IPS-NIHi7 (cell line): Measurements from ENCODE around the gene DAO.

Experiments
- DNase-seq: peaks from one replicate; pipeline ENCODE4 v3.0.0; 2012; ENCODE audit warnings: mixed read lengths; ENCODE audit errors: extremely low spot score

The DAO gene

DNA sequence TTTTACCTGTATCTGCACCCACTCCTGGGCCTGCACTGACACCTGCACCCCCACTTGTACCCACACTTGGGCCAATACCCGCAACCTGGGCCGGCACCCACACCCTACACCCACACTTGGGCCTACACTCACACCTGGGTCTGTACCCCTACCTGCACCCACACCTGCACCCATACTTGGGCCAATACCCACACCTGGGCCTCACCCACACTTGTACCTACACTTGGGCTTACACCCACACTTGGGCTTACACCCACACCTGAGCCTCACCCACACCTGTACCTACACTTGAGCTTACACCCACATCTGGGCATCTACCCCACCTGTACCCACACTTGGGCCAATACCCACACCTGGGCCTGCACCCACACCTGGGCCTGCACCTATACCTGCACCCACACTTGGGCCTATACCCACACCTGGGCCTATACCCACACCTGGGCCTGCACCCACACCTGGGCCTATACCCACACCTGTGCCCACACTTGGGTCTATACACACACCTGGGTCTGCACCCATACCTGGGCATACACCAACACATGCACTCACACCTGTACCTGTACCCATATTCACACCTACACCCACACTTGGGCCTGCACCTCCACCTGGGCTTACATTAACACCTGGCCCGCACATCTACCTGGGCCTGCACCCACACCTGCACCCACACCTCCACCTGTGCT lies 39.2 kb downstream of the DAO start:
- DNase-seq = no peak

DNA sequence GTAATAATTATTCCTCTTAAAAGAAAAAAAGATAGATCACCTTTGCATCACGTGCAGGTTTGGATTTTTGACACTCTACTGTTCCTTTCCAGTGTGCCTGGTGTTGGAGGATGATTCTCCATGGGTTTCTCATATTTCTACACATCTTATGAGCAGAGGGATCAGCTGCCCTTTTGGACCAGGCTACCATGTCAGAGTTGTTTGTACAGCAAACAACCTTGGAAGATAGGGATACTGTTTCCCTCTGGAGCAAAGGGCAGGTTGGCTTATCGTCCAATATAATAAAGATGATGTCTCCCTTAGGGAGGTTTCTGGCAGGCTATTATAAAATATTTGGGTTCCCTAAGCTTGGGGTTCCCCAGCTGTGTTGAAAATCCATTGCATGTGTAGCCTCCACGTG lies 42.1 kb downstream of the DAO start:
- DNase-seq = no peak

DNA sequence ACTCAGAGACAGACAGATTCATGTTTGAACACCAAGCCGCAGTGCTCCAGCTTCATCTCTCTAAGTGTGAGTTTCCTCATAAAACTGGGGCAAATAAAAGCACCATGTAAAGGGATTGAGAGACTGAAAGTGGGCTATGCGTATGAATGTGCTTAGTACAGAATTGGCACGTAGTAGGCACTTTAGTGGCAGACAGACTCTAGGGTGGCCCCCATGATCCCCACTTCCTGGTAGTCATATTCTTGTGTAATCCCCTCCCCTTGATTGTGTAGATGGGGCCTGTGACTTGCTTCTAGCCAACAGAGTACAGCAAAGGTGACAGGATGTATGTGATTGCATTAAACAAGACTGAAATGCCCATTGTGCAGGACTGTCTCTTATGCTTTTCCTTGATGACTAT lies 43.0 kb downstream of the DAO start:
- no peak for DNase-seq

DNA sequence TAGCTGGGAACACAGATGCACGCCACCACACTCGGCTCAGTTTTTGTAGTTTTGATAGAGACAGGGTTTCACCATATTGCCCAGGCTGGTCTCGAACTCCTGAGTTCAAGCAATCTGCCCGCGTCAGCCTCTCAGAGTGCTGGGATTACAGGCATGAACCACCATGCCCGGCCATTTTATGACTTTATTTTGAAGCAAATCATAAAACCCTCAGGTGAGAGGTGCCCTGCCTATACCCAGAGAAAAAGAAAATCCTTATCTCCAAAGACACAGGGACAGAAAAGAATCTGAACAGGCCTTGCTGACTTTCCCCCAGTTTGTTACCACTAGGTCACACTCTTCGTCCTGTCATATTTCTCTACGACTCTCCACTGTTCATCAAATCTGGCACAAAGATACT lies 48.8 kb downstream of the DAO start:
- no peak for DNase-seq

DNA sequence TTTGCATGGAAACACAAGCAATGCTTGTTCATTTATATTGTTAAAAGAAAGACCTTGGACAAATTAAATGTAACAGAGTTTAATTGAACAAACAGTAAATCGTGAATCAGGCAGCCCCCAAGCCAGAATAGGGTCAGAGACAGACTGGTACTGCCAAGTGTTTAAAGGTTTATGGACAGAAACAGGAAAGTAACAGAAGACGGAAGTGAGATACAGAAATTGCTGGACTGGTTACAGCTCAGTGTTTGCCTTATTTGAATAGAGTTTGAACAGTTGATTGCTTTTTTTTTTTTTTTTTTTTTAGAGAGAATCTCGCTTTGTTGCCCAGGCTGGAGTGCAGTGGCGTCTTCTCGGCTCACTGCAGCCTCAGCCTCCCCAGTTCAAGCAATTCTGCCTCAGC lies 50.3 kb downstream of the DAO start:
- DNase-seq = no peak

DNA sequence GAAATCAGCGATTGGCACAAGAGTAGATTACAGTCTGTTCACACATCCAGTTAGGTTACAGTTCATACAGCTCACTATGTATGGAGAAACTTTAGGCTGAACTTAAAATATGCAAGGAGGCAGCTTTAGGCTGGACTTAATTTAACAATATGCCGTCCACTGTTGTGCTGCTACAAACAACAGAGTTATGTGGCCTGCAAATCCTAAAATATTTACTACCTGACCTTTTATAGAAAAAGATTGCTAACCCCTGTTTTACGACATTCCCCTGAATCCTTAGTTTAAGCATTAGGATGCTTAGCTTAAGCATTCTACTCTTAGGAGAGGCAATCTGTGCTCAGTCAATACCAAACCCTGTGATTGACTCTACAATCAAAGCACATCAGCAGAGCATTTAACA lies 50.9 kb downstream of the DAO start:
- DNase-seq = no peak

DNA sequence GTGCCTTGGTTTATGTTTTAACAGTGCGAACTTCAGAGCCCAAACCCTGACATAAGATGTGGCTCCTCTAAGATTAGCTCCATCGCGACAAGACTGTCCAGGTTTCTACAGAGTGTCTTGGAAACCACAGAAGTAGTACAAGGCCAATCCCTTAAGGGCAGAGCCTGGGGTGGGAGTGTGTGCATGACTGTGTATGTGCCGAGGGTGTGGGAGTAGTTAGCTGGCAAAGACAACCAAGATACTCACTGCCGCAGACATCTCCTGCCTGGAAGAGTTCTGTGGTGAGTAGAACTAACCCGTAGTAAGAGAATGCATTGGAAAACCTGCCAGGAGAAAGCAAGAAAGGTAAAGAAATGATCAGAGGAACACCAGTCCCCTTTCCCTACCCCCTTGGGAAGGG lies 54.1 kb downstream of the DAO start:
- DNase-seq = no peak

DNA sequence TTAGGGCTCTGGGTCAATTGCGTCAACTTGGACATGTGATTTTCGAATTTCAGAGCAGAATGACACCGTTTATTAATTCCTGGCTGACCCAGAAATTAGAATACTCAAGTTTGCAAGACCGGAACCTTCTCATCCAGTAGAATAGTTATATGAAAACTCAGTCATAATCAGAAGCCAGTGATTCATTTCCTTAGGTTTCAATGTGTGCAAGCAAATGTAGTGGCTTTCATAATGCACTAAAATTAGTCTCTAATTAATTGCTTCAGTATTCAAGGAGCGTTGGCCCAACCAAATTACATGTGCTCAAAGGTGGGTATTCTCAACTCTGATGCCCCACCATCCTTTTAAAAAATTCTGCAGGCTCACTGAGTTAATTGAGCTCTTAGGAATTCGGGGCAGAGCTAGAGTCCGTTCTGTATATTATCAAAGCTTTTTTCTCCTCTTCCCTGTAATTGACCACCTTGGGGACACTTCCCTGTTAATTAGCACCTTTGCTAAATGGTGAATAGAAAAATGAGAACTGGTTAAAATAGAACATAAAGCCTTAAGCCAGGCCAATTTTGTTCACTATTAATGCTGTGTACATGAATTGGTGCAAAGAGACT lies 55.4 kb downstream of the DAO start:
- no peak for DNase-seq

DNA sequence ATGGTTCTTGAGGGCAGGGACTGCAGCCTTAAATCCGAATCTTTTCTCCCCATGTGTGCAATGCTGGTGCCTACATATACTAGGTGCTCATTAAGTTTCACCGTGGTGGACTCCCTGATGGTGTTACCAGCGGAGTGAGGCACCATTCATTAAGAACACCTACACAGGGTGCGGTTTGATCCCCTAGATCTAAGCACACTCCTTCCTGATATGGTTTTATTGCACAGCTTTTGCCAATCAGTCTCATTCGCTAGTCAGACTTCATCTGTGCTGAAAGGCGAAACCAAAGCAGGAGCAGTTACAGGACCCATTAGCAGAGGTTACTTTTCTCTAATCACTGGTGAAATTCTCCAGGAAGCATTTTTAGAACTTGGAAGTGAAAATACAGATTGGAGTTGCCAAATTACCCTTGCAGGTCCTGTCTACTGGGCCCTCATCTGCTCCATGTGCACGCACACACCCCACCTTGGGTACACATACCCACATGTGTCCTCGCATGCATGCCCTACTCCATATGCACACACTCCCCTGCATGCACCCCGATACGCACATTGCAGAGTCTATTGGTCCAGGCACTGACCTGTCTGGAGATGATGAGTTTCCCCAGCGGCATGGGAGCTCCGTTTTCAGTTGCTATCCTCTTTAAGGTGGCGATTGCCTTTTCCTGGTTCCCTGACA lies 58.5 kb downstream of the DAO start:
- no peak for DNase-seq

DNA sequence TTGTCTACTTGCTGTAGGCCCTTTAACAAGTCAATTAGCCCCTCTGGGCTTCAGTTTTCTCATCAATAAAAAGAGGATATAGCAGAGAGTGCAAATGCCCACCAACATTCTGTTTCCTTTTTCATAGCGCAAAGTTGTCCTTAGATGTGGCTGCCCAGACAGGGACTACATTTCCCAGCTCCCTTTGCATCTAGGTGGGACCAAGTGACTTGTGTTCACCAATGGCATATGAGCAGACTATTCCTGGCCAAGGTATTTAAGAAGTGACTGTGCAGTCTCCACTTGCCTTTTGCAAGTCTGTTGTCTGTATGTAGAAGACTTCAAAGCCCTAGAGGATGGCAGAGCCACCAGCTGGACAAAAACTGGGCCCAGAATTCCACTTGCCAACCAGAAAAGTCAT lies 59.7 kb downstream of the DAO start:
- peak; percentile 57 for DNase-seq

DNA sequence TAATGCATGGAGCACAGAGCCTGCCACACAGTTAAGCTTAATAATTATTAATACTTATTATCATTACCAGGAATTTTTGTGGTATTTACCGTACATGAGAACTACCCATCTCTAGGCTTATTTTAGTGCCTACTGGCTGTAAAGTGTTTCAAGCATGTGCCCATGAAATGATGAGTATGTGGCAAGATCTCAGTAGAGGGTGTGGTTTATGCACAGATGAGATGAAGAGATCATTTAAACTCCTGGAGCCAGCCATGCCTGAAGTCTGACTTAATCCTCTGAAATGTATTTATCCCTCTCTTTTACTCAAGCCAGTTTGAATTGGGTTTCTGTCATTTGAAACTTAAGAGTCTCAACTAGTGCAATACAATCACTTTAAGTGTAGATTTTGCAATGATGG lies 60.2 kb downstream of the DAO start:
- DNase-seq = no peak

DNA sequence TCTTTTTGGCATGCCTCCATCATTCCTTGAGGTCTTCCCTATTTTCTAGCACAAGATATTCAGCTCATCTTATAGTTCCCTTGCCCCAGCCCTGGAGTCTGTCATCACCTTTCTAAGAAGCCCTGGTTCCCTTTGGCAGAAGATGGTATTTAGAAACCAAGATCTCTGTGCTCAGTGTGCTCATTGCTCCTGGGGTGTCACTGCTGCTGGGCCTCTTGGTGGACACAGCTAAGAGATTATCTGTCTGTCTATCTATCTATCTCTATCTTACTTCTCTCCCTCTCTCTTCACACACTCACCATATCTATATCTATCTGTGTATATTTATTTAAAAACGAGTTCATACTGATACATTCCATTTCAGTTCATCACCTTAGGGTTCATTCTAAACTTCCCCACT lies 67.2 kb downstream of the DAO start:
- DNase-seq = no peak

DNA sequence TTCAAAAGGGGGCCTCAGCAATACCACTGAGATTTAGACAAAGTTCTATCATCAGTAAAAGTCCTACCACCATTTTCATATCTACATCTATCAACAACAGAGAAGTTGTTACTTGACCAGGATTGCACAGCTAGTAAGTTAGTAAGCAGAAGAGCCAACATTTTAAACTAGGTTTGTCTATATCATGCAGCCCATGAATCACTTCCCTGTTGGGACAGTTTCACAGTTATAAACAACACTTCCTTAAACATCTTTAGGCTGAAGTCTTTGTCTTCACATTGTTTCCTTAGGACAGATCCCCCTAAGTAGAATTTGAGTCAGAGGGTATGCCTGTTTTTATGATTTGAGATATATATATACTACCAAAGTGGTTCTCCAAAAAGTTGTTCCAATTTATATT lies 68.5 kb downstream of the DAO start:
- DNase-seq = no peak

DNA sequence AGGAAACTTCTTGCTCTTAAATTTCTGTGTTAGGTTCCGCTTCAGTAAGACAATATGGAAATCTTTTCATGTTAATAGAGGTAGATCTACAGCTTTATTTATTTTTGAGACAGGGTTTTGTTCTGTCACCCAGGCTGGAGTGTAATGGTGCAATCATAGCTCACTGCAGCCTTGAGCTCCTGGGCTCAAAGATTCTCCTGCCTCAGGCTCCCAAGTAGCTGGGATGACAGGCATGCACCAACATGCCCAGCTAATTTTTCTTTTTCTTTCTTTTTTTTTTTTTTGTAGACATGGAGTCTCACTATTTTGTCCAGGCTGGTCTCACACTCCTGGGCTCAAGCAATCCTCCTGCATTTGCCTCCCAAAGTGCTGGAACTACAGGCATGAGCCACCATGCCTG lies 70.1 kb downstream of the DAO start:
- DNase-seq = no peak
